HG03378 (cell line): ENCODE data around the gene C11orf52.

Experiments used
- ATAC-seq: cut with Tn5 transposase; IDR thresholded peaks from one replicate; pipeline ENCODE4 v1.9.1; 2021; ENCODE audit warnings: mild to moderate bottlenecking, moderate library complexity; ENCODE audit not compliant: unreplicated experiment

C11orf52 gene

DNA sequence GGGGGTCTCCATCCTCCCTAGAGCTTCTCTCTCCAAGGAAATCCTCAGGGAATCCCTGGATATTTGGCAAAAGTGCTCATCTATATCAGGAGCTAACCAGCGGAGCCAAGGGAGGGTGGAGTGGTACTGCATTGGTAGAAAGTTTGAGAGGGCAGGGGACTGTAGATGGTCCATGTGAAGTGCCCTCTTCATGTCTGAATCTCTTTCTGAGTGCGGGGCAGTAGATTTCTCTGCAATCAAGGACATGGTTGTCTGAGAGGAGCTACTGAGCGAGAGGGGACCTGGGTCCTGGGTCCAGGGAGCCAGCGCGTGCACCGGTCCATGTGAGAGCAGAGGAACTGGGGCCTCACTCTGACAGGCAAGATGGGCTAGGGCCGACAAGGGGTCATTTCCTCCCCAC lies 19.1 kb downstream of the C11orf52 start:
- ATAC-seq: no peak

DNA sequence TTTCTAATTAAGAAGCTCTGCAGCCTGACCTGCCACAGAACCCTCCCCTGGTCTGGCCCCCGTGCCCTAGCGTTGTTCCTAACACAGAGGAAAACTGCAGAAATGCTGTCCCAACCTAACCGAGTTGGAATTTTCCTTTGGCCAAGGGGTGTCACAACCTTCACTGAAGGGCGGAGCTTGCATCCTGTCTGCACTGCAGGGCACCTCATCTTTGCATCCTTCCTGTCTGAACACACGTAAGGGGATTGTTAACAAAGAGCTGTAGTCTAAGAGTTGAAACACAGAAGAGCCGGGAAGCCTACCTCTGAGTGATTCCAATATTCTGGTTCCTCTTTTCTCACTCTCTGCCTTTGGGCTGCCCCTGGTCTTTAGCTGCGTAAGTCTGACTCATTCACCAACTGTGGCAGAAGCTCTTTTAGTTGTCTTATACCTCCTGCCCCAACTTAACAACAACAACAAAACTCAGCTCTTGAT lies 20.0 kb downstream of the C11orf52 start:
- peak; percentile 94 for ATAC-seq

- ATAC-seq: no peak
Observed at GRCh38 chr11:111939836-111940604, 21.3 kb downstream of the C11orf52 start.

GRCh38 chr11:111941963-111942362 lies 23.2 kb downstream of the C11orf52 start:
- ATAC-seq: no peak

DNA sequence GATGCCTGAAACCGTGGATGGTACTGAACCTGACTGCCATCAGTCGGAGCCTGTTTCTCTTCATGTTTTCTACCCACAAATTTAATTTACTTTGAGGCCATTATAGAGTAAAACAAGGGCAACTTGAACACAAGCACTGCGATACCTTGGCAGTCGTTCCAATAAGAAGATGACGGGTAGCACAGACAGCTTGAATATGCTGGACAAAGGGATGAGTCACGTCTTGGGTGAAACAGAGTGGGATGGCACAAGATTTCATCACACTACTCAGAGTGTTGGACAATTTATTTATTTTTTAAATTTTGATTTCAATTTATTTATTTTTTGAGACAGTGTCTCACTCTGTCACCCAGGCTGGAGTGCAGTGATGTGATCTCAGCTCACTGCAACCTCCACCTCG lies 24.1 kb downstream of the C11orf52 start:
- no peak for ATAC-seq

GRCh38 chr11:111944139-111944538 lies 25.4 kb downstream of the C11orf52 start:
- ATAC-seq: no peak

DNA sequence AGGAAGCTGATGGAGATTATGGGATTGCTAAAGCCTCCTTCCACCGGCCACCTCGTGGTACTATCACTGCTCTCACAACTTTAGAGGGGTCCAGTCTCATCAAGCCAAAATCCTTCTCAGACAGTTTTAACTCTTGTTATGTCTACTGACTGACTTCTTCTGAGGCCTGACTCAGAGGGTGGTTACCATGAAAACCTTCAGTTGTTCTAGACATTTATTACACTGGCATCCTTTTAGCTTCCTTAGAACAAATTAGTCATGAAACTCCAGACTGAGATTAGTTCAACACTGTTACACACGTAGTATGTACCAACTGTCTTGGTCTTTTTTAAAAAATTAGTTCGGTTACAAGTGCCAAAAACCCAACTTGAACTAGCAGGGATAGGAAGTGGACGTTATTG lies 25.9 kb downstream of the C11orf52 start:
- ATAC-seq: no peak

DNA sequence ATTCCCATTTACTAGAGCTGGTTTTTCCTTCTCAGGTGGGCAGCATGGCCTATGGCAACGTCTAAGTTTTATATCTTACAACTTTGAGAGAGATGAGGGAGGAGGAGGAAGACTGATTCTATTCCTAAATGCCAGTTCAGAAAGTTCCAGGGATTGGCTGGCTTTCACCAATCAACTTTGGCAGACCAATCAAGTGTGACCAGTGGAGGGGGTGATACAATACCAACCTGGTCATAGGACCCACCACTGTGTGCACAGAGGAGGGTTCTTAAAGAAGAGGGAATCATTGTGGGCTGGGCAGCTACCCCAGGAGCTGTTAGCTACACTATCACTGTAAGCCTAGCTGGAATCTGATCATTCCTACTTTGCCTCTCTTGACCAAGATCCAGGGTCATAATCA lies 26.5 kb downstream of the C11orf52 start:
- ATAC-seq: no peak

- ATAC-seq: no peak
Observed at GRCh38 chr11:111946499-111946898, 27.8 kb downstream of the C11orf52 start.

DNA sequence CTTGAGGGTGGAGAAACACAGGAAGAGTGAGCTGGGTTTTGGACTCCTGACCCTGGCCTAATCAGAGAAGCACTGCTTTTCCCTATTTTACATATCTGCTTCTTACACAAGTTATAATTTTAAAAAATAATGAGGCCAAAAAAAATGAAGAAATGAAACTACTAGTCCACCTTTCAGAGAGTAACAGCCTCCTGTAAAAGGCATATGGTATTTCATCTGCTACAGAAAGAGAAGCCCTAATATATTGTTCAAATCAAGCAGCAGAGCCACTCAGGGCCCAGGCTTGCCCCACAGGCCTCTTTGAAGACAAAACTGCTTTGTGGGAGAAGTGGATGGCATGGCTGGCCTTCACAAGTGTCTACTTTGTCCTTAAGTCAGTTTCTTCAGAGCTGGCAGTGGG lies 28.4 kb downstream of the C11orf52 start:
- ATAC-seq: no peak

DNA sequence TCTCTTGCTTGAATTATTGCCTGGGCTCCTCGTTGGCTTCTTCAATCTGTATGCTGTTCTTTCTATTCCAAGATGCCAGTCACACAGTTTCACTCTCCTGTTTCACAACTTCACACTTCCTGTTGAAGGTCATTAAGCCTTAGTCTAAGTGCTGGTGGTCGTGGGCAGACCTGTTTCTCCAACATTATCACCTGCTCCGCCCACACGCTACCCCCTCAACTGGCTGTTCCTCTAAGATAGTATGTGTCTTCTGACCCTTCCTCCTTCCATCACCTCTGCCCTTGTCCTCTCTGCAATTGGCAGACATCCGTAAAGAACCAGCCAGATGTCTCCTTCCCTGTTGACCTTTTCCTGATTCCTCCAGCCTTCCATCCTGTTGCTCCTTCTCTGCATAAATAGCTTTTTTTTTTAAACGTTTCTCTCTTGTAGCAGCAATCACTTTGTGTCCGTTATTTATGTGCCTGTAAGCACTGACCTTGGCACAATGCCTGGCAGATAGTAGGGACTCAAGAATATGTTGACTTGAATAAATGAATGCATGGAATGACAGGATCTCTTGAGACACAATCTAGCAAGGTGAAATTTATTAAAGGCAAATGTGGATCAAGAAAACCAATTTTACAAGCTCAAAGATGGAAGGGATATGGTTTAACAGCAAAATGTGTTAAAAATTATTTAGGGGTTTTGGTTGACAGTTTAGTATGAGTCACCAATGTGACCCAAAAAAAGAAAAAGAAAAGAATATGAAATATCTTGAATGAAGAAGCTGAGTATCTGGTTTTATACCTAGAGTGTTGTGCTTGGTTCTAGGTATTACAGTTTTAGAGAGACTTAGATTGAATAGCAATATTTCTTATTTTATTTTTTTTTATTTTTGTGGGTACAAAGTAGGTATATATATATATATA lies 31.1 kb downstream of the C11orf52 start:
- ATAC-seq: no peak

GRCh38 chr11:111951565-111951964 lies 32.9 kb downstream of the C11orf52 start:
- ATAC-seq: no peak

DNA sequence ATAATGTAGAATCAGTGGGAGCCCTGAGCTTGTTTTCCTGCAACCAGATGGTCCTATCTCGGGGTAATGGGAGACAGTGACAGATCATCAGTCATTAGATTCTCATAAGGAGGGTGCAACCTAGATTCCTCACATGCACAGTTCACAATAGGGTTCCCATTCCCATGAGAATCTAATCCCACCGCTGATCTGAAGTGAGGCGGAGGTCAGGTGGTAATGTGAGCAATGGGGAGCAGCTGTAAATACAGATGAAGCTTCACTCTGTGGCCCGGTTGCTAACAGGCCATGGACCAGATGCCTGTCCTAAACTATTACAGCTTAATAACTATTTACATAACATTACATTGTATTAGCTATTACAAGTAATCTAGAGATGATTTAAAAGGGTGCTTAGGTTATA lies 35.4 kb downstream of the C11orf52 start:
- no peak for ATAC-seq

- no peak for ATAC-seq
Observed at GRCh38 chr11:111957663-111958444, 39.1 kb downstream of the C11orf52 start.

- ATAC-seq: no peak
Observed at GRCh38 chr11:111960916-111961315, 42.2 kb downstream of the C11orf52 start.

DNA sequence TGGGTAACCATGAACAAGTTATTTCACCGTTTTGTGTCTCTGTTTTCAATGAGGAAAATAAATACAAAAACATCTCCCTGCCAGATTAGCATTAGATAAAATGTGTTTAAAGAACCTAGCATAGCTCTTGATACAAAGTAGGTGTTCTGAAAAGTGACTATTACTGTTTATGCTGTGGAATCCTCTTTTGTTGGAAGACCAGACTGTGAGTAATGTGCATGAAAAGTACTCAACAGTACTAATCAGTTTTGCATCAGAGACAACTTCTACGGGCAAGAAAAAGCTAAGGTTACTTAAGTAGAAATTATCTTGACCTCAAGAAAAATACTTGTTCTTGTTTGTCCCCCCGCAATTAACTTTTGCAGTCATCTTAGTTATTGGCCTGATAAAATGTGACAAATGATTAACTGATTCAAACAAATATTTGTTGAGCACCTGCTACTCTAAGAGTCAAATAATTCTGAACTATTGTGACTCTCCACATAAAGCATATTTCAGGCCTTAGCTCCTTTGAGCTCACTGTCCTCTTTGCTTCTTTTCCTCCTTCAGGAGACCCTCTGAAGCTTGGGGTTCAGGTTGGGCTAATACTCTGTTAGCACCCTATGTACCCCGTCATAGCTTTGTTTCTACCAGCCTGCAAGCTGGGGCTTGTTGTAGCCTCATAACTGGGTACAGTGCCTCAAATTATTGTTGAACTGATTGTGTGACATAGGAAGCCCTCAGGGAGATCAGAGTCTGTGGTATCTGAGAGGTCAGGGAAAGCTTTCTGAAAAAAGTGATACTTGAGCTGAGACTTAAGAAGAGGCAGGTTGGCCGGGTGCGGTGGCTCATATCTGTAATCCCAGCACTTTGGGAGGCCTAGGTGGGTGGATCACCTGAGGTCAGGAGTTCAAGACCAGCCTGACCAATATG lies 42.9 kb downstream of the C11orf52 start:
- no peak for ATAC-seq

- no peak for ATAC-seq
Observed at GRCh38 chr11:111963931-111964340, 45.2 kb downstream of the C11orf52 start.

DNA sequence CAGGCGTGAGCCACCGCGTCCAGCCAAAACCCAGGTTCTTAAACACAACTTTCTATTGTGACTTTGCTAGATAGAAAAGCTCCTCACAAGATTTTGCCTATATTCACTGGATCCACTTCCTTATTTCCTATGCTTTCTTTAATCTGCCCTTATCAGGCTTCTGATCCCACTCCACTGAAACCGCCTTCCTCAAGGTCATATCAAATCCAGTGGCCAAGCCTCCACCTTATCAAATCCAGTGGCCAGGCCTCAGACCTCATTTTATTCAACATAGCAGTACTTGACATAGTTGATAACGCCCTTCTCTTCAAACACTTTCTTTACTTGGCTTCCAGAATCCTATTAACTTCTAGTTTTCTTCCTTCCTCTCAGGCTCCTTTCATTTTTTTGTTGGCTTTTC lies 48.0 kb downstream of the C11orf52 start:
- ATAC-seq: no peak

GRCh38 chr11:111967649-111968048 lies 48.9 kb downstream of the C11orf52 start:
- ATAC-seq: no peak

DNA sequence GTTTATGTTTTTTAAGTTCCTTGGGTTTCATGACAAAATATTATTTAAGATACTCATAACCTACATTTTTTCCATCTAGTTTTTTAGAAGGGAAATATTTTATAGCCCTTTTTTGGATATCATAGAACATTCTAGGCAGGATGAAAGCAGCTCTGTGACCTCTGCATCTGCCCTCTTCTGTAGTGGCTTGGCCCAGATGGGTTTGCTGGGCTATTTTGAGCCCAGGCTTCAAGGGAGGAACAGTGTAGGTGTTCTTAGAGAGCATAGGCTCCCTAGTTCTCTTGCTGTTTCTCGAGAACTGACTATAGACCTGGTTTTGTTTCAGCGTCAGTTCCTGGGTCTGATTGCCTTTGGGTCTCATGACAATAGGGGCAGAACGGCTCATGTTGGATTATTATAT lies 50.6 kb downstream of the C11orf52 start:
- ATAC-seq: no peak
